PC-9 (cell line): Measurements from ENCODE around the gene ARFRP1.

Experiments used
- EZH2 ChIP-seq: fragments of 200-600 bp; sonication (generic); IDR thresholded peaks from 2 replicates; pipeline ENCODE4 v1.8.0; 2017; ENCODE audit warnings: antibody characterized with exemption, low read depth
- TF ChIP-seq, protein P1 (sequence below): fragments of 200-600 bp; sonication (generic); conservative IDR thresholded peaks from 2 replicates; pipeline ENCODE4 v1.6.1; 2017; ENCODE audit warnings: mixed run types, antibody characterized with exemption, mild to moderate bottlenecking, moderate library complexity

DNA sequence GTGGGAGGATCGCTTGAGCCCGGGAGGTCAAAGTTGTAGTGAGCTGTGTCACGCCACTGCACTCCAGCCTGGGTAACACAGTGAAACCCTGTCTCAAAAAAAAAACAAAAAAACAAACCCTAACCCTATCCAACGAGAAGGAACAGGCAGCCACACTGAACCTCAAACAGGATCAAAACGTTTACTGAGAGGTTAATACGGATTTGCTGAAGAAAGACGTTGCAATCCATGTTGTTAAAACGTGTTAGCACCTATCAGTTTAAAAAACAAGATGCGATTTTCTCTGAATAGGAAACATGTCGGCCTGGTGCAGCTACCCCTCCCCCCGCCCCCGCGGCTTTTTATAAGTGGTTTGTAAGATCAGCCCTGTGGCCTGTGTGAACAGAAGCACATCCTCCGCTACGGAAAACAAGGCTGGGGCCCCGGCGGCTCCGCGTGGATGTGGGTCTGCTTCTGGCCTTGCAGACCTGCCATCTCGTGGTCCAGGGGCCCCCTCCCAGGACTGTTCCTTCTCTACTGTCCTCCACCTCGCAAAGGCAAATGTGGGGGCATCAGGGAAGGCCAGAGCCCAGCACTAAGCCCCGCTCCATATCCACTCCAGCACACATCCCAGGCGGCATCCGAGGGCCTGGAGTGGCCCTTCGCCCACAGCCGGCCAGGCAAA is 43.2 kb upstream of the ARFRP1 start:
- TF ChIP-seq, protein P1, sequence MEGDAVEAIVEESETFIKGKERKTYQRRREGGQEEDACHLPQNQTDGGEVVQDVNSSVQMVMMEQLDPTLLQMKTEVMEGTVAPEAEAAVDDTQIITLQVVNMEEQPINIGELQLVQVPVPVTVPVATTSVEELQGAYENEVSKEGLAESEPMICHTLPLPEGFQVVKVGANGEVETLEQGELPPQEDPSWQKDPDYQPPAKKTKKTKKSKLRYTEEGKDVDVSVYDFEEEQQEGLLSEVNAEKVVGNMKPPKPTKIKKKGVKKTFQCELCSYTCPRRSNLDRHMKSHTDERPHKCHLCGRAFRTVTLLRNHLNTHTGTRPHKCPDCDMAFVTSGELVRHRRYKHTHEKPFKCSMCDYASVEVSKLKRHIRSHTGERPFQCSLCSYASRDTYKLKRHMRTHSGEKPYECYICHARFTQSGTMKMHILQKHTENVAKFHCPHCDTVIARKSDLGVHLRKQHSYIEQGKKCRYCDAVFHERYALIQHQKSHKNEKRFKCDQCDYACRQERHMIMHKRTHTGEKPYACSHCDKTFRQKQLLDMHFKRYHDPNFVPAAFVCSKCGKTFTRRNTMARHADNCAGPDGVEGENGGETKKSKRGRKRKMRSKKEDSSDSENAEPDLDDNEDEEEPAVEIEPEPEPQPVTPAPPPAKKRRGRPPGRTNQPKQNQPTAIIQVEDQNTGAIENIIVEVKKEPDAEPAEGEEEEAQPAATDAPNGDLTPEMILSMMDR, result no peak
- no peak for TF ChIP-seq EZH2
